NT2/D1 (cell line): ENCODE results near the gene PRXL2B.

Experiments
- YY1 ChIP-seq: IDR thresholded peaks from 2 replicates; pipeline ENCODE4 v1.6.1; 2011; ENCODE audit not compliant: insufficient read length, insufficient read depth
- ZNF274 ChIP-seq: IDR thresholded peaks from 2 replicates; pipeline ENCODE4 v1.6.1; 2011; ENCODE audit warnings: mild to moderate bottlenecking, low read depth, low read length

GRCh38 chr1:2588661-2589430, 2.3 kb downstream of the PRXL2B start:
- TF ChIP-seq ZNF274: no peak
- no peak for TF ChIP-seq YY1
